Endothelial cell of umbilical vein (primary cell): Measurements from ENCODE around the gene ALDH4A1.

Source experiments
- CTCF ChIP-seq, 2 donors: IDR thresholded peaks; 1 replicate in 1 of 2; 2 replicates in 1 of 2; pipeline ENCODE4 v1.5.1; 2011; ENCODE audit warnings: low read length in 2 of 2, mild to moderate bottlenecking in 2 of 2, moderate library complexity in 2 of 2, control low read depth in 1 of 2, inconsistent platforms in 1 of 2, low read depth in 1 of 2; ENCODE audit not compliant: insufficient read depth in 1 of 2; ENCODE audit errors: extremely low read depth in 1 of 2
- EZH2 ChIP-seq: IDR thresholded peaks from 2 replicates; pipeline ENCODE4 v1.6.1; 2012; ENCODE audit warnings: borderline replicate concordance, low read depth, mild to moderate bottlenecking, moderate library complexity, low read length, inconsistent platforms; ENCODE audit not compliant: severe bottlenecking
- FOS ChIP-seq: IDR thresholded peaks from 2 replicates; pipeline ENCODE4 v1.6.1; 2011; ENCODE audit warnings: mild to moderate bottlenecking, low read length, moderate library complexity, borderline replicate concordance; ENCODE audit not compliant: insufficient read depth
- MYC ChIP-seq: IDR thresholded peaks from one replicate; pipeline ENCODE4 v1.6.1; 2011; ENCODE audit warnings: mild to moderate bottlenecking, low read depth, low read length
- POLR2A ChIP-seq: IDR thresholded peaks from 2 replicates; pipeline ENCODE4 v1.6.1; 2012; ENCODE audit warnings: low read depth, mild to moderate bottlenecking, control low read depth, low read length
- POLR2AphosphoS5 ChIP-seq: IDR thresholded peaks from 2 replicates; pipeline ENCODE4 v1.6.1; 2012; ENCODE audit warnings: low read depth, mild to moderate bottlenecking, control low read depth, low read length, moderate library complexity; ENCODE audit not compliant: insufficient read depth

GRCh38 chr1:18823438-18823837 lies 78.9 kb downstream of the ALDH4A1 start:
- TF ChIP-seq CTCF (IDR thresholded peaks at IDR 0.05; ENCODE audit: extremely low read depth in 1 of 2, insufficient read depth in 1 of 2, low read depth in 1 of 2, low read length in 2 of 2), result no peak
- TF ChIP-seq POLR2A, result no peak
- TF ChIP-seq EZH2, result no peak
- TF ChIP-seq MYC, result no peak
- TF ChIP-seq FOS, result no peak
- TF ChIP-seq POLR2AphosphoS5, result no peak
